Measurements from ENCODE around the gene LURAP1L. TPM values are rescaled to one million over a fixed set of nuclear protein-coding genes. Genes with fewer than 3 reads are reported as not detected.

Gene LURAP1L
- total RNA-seq, 2 donors from 2014 or later: 0.24 to 1.3 TPM

GRCh38 chr9:12813533-12813932 lies 38.7 kb downstream of the LURAP1L start:
- H3K27ac ChIP-seq (ENCODE audit: low read depth, low read length): no peak overlapping the region
- no peaks in the 10 kb centered on the region for H3K9me3 ChIP-seq (ENCODE audit: control insufficient read depth, low read length)
- Mint-ChIP-seq H3K4me1 (peaks cover 18% of the 10 kb centered on the region), H3K27me3 (ENCODE audit: insufficient read depth) (no peaks in the 10 kb centered on the region), H3K4me3 (no peak overlapping the region), H3K27ac (no peak overlapping the region), H3K9me3 (no peaks in the 10 kb centered on the region), H3K36me3 (ENCODE audit: low read depth) (no peaks in the 10 kb centered on the region)
- TF ChIP-seq CTCF (conservative IDR thresholded peaks at IDR 0.05): no peak
- DNase-seq: no peak
- no peak overlapping the region for H3K4me3 ChIP-seq (ENCODE audit: low read length)
- no peaks in the 10 kb centered on the region for H3K4me1 ChIP-seq (ENCODE audit: control insufficient read depth, insufficient read depth, low read length)
- no peak overlapping the region for H3K9ac ChIP-seq (ENCODE audit: extremely low read depth, low read length, poor library complexity, severe bottlenecking)
- H3K36me3 ChIP-seq (ENCODE audit: control insufficient read depth, insufficient read depth, low read length): no peaks in the 10 kb centered on the region
- 80% methylated on average over 1 of the region's 1 CpG; no CpG with 5 or more reads in 1 of the 2 experiments for WGBS, 2 experiments (ENCODE audit: insufficient coverage in 1 of 2, insufficient read length in 1 of 2)
- no peaks in the 10 kb centered on the region for H3K27me3 ChIP-seq (ENCODE audit: control insufficient read depth, insufficient read depth, low read length, poor library complexity, severe bottlenecking)

GRCh38 chr9:12813960-12814876 lies 39.4 kb downstream of the LURAP1L start:
- DNase-seq: no peak
- TF ChIP-seq CTCF (conservative IDR thresholded peaks at IDR 0.05): no peak
- WGBS, 2 experiments (ENCODE audit: insufficient coverage in 1 of 2, insufficient read length in 1 of 2): 93% methylated on average over 3 to 6 of the region's 6 CpGs
- Mint-ChIP-seq H3K36me3 (ENCODE audit: low read depth) (no peaks in the 10 kb centered on the region), H3K4me3 (no peak overlapping the region), H3K27me3 (ENCODE audit: insufficient read depth) (no peaks in the 10 kb centered on the region), H3K4me1 (peaks cover 21% of the 10 kb centered on the region), H3K9me3 (no peaks in the 10 kb centered on the region), H3K27ac (no peak overlapping the region)
- H3K4me1 ChIP-seq (ENCODE audit: control insufficient read depth, insufficient read depth, low read length): no peaks in the 10 kb centered on the region
- H3K27me3 ChIP-seq (ENCODE audit: control insufficient read depth, insufficient read depth, low read length, poor library complexity, severe bottlenecking): no peaks in the 10 kb centered on the region
- no peaks in the 10 kb centered on the region for H3K36me3 ChIP-seq (ENCODE audit: control insufficient read depth, insufficient read depth, low read length)
- no peak overlapping the region for H3K4me3 ChIP-seq (ENCODE audit: low read length)
- no peak overlapping the region for H3K9ac ChIP-seq (ENCODE audit: extremely low read depth, low read length, poor library complexity, severe bottlenecking)
- no peaks in the 10 kb centered on the region for H3K9me3 ChIP-seq (ENCODE audit: control insufficient read depth, low read length)
- H3K27ac ChIP-seq (ENCODE audit: low read depth, low read length): peak overlapping the region; percentile 52

- Mint-ChIP-seq H3K4me3 (no peak overlapping the region), H3K36me3 (ENCODE audit: low read depth) (no peaks in the 10 kb centered on the region), H3K4me1 (peaks cover 21% of the 10 kb centered on the region), H3K27me3 (ENCODE audit: insufficient read depth) (no peaks in the 10 kb centered on the region), H3K27ac (no peak overlapping the region), H3K9me3 (no peaks in the 10 kb centered on the region)
- H3K4me3 ChIP-seq (ENCODE audit: low read length): no peak overlapping the region
- H3K9me3 ChIP-seq (ENCODE audit: control insufficient read depth, low read length): no peaks in the 10 kb centered on the region
- H3K9ac ChIP-seq (ENCODE audit: extremely low read depth, low read length, poor library complexity, severe bottlenecking): no peak overlapping the region
- H3K27me3 ChIP-seq (ENCODE audit: control insufficient read depth, insufficient read depth, low read length, poor library complexity, severe bottlenecking): no peaks in the 10 kb centered on the region
- TF ChIP-seq CTCF (conservative IDR thresholded peaks at IDR 0.05): no peak
- no peaks in the 10 kb centered on the region for H3K36me3 ChIP-seq (ENCODE audit: control insufficient read depth, insufficient read depth, low read length)
- peak overlapping the region; percentile 37 for H3K27ac ChIP-seq (ENCODE audit: low read depth, low read length)
- DNase-seq: no peak
- no peaks in the 10 kb centered on the region for H3K4me1 ChIP-seq (ENCODE audit: control insufficient read depth, insufficient read depth, low read length)
Measured at GRCh38 chr9:12814877-12815237, 40.0 kb downstream of the LURAP1L start.

Data from endodermal cell (in vitro differentiated cells).